ENCODE measurements around the gene ZNF329.

Gene ZNF329

DNA sequence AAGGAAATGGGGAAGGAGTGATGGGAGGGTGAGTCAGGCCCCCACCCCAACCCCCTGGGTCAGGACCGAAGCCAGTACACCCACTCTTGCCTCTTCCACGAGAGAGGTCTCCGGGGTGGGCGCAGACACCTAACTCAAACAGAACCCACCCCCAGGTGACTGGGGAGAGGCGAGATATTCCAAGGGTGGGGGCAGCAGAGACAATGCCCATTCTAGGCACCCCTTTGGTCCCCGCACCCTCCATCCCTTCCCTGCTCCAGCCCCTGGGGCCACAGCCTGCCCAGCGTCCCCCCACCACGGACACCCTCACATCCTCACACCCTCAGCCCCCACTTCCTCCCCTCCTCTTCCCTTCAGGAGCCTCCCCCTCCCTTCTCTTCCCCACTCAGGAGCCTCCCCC lies 53.2 kb downstream of the ZNF329 start:
- TF ChIP-seq, protein P1, sequence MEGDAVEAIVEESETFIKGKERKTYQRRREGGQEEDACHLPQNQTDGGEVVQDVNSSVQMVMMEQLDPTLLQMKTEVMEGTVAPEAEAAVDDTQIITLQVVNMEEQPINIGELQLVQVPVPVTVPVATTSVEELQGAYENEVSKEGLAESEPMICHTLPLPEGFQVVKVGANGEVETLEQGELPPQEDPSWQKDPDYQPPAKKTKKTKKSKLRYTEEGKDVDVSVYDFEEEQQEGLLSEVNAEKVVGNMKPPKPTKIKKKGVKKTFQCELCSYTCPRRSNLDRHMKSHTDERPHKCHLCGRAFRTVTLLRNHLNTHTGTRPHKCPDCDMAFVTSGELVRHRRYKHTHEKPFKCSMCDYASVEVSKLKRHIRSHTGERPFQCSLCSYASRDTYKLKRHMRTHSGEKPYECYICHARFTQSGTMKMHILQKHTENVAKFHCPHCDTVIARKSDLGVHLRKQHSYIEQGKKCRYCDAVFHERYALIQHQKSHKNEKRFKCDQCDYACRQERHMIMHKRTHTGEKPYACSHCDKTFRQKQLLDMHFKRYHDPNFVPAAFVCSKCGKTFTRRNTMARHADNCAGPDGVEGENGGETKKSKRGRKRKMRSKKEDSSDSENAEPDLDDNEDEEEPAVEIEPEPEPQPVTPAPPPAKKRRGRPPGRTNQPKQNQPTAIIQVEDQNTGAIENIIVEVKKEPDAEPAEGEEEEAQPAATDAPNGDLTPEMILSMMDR (conservative IDR thresholded peaks at IDR 0.05; ENCODE audit: low read depth, low read length): no peak
- H3K4me3 ChIP-seq (ENCODE audit: low read depth, low read length): peak overlapping the region; percentile 93
- DNase-seq (ENCODE audit: low read depth): no peak

DNA sequence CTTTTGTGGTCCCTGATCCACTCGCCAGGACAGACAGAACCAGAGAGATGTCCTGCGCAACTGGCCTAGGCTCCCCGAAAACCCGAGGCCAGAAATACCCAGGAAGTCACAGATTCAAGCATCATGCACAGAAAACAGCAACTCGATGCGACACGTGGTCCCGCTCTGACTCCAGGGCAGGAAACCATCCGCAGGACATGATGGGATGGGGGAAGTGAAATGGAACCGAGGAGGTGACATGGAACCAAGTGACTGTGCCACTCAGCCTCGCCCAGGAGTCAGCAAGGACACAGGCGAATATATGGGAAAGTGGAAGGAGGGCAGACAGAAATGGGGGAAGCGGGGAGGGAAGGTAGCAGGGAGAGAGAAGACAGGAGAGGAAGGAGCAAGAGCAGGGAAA lies 53.7 kb downstream of the ZNF329 start:
- TF ChIP-seq, protein P1 (conservative IDR thresholded peaks at IDR 0.05; ENCODE audit: low read depth, low read length): no peak
- no peak overlapping the region for H3K4me3 ChIP-seq (ENCODE audit: low read depth, low read length)
- DNase-seq (ENCODE audit: low read depth): no peak

DNA sequence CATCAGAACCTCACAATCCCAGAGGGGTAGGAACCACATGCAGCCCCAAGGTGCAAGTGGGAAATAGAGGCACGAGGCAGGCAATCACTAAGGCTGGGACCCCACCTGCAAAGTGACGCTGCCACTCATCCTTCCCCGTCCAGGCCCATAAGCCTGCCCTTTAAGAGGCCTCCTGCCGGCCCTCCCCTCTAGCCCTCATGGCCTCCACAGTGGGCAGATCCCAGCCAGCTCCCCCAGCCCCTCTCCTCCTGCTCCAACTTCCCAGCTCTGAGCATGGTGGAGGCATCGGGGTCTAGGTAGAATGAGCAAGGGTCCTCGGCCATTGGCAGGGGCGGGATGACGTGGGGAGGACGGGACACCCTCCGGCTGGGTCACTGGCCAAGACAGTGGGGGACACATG lies 55.3 kb downstream of the ZNF329 start:
- DNase-seq (ENCODE audit: low read depth): no peak
- no peak overlapping the region for H3K4me3 ChIP-seq (ENCODE audit: low read depth, low read length)
- TF ChIP-seq, protein P1 (conservative IDR thresholded peaks at IDR 0.05; ENCODE audit: low read depth, low read length): no peak

DNA sequence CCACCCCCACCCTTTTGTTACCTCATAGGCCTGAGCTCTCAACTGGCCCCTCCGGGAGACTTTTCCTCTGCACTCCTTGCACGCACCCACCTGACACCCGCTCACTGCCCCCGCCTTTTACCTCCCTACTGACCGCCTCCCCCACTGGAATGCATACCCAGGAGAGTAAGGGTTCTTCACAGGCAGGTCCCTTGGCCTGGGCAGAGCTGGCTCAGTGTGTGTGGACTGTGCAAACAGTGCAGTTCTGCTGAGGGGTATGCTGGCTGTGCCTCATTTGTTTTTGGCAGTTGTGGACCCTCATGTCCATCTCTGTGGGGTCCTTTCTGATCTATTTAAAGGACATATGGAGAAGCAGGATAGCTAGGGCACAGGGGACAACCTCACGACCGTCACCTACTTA lies 57.5 kb downstream of the ZNF329 start:
- DNase-seq (ENCODE audit: low read depth): no peak
- H3K4me3 ChIP-seq (ENCODE audit: low read depth, low read length): no peak overlapping the region
- TF ChIP-seq, protein P1 (conservative IDR thresholded peaks at IDR 0.05; ENCODE audit: low read depth, low read length): no peak

DNA sequence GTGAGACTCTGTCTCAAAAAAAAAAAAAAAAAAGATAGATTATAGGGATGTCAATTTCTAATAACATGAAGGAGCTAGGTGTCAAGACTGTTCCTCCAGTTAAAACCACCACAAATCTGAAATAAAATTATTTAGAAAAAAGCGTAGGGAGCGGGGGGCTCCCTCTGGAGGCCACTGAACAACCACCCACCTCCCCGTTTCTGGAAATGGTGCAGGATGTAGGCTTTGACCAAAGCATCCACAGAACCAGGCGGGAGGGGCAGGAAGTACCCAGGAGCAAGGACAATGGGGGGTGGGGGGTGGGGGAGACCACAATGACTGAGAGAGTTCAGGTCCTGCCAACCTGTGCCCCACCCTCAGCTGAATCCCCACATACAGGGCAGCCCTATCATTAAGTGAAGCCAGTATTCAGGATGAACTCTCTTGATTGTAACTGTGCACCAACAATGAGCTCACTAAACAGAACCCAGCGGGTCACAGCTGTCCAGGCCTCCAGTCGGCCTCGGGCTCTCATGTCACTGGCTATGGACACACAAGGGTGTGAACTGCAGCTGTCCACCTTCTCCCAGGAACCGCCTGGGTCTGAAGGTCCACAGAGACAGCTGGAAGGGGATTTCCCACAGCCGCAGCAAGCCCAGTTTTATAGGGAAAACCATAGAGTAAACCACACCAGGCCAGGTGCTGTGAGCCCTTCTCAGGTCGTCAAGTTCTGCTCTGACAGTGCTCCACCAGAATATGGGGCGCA lies 59.2 kb downstream of the ZNF329 start:
- H3K4me3 ChIP-seq (ENCODE audit: low read depth, low read length): no peak overlapping the region
- no peak for DNase-seq (ENCODE audit: low read depth)
- TF ChIP-seq, protein P1 (conservative IDR thresholded peaks at IDR 0.05; ENCODE audit: low read depth, low read length): no peak

DNA sequence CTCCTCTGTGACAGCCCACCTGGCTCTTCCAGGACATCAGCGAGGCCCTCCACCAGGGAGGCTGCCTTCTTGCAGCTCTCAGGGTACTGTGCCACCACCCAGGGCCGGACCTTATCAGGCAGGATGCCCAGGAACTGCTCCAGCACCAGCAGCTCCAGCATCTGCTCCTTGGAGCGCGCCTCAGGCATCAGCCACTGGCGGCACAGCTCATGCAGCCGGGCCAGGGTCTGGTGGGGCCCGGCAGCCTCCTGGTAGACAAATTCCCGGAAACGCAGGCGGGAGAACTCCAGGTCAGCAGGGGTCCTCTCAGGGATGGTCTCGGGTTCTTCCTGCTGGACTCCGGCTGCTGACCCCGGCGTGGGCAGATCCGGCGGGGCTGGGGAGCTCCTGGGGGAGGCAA lies 60.7 kb downstream of the ZNF329 start:
- no peak overlapping the region for H3K4me3 ChIP-seq (ENCODE audit: low read depth, low read length)
- no peak for DNase-seq (ENCODE audit: low read depth)
- TF ChIP-seq, protein P1 (conservative IDR thresholded peaks at IDR 0.05; ENCODE audit: low read depth, low read length): no peak

DNA sequence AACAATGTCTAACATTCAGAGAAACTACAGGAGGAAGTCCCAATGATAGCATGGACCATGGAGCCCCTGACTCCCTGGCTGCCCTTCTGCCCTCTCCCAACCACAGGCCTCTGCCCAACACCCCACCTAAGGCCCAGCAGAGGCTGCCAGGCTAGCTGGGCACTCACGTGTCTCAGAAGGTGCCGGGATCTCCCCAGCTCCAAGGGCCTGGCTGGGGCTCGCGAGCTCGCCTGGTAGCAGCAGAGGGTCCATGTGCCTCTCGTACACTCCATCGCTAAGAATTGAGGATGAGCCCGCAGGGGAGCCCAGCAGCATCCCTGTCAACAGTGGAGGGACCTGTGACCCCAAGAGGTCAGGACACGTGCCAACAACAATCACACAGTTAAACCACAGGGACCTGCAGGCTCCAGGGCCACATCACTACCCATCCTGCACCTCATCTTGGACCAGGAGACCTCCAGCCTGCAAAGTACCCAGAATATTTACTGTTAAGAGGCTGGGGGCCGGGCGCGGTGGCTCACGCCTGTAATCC lies 62.0 kb downstream of the ZNF329 start:
- no peak for DNase-seq (ENCODE audit: low read depth)
- TF ChIP-seq, protein P1 (conservative IDR thresholded peaks at IDR 0.05; ENCODE audit: low read depth, low read length): no peak
- no peak overlapping the region for H3K4me3 ChIP-seq (ENCODE audit: low read depth, low read length)

Measured in choroid plexus epithelial cell (primary cell).